ENCODE data around the gene POU2F1.

DNA sequence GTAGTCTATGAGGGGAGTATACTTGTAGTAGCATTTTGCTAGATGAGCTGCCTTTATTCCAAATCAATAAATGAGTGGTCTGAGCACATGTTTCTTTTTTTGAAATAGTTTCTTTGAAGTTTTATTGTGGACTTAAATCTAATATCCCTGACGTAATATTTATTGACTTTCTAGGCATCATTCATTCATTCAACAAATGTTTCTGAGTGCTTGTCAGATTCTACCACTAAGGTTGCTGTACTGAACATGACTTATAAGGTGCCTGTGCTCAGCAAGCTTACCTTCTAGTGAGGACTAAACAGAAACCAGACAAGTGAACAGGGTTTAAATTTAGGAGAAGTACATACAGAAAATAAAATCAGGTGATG is 68.4 kb downstream of the POU2F1 start:
- TF ChIP-seq EP300 (IDR thresholded peaks at IDR 0.05) (no peak), CTCF (IDR thresholded peaks at IDR 0.05) (no peak)

All from tibial nerve (tissue), 4 donors.